ENCODE results near the gene MAML1. TPM values are rescaled to one million over a fixed set of nuclear protein-coding genes. Genes with fewer than 3 reads are reported as not detected.

MAML1 gene
- total RNA-seq, 1 donor from 2014 or later: 27.8 TPM

- peaks cover 37% of the 10 kb centered on the region for H3K4me1 ChIP-seq
- DNase-seq: peak; percentile 70
- no peaks in the 10 kb centered on the region for H3K27me3 ChIP-seq (ENCODE audit: low read depth)
- intact Hi-C loops (cut with DNase I): no loop called here
- H3K4me3 ChIP-seq: no peak overlapping the region
- peak; percentile 77 to 82 for ATAC-seq
- no peaks in the 10 kb centered on the region for H3K9me3 ChIP-seq
- no peak for TF ChIP-seq CTCF (IDR thresholded peaks at IDR 0.05)
- peaks cover 13% of the 10 kb centered on the region for H3K36me3 ChIP-seq
- no peak overlapping the region for H3K27ac ChIP-seq
Measured at GRCh38 chr5:179753971-179754370, 21.3 kb downstream of the MAML1 start.

- no peaks in the 10 kb centered on the region for H3K27me3 ChIP-seq (ENCODE audit: low read depth)
- intact Hi-C loops (cut with DNase I): no loop called here
- peaks cover 3% of the 10 kb centered on the region for H3K36me3 ChIP-seq
- H3K27ac ChIP-seq: no peak overlapping the region
- peaks cover 47% of the 10 kb centered on the region for H3K4me1 ChIP-seq
- H3K4me3 ChIP-seq: no peak overlapping the region
- no peaks in the 10 kb centered on the region for H3K9me3 ChIP-seq
- ATAC-seq (no peak), DNase-seq (no peak)
- TF ChIP-seq CTCF (IDR thresholded peaks at IDR 0.05): no peak
Measured at GRCh38 chr5:179755022-179755421, 22.4 kb downstream of the MAML1 start.

GRCh38 chr5:179758955-179759354 is 26.3 kb downstream of the MAML1 start:
- Histone ChIP-seq H3K27me3 (ENCODE audit: low read depth) (no peaks in the 10 kb centered on the region), H3K36me3 (no peaks in the 10 kb centered on the region), H3K4me1 (peaks cover 79% of the 10 kb centered on the region), H3K9me3 (no peaks in the 10 kb centered on the region), H3K27ac (no peak overlapping the region), H3K4me3 (no peak overlapping the region)
- ATAC-seq: no peak
- DNase-seq: peak; percentile 22
- intact Hi-C loops (cut with DNase I): no loop called here
- no peak for TF ChIP-seq CTCF (IDR thresholded peaks at IDR 0.05)

GRCh38 chr5:179759581-179760551 is 27.2 kb downstream of the MAML1 start:
- no peaks in the 10 kb centered on the region for H3K9me3 ChIP-seq
- ATAC-seq (no peak), DNase-seq (peak; percentile 38)
- no peaks in the 10 kb centered on the region for H3K36me3 ChIP-seq
- H3K27ac ChIP-seq: peak overlapping the region; percentile 6
- no peaks in the 10 kb centered on the region for H3K27me3 ChIP-seq (ENCODE audit: low read depth)
- H3K4me1 ChIP-seq: peaks cover 79% of the 10 kb centered on the region
- intact Hi-C loops (cut with DNase I): no loop called here
- no peak for TF ChIP-seq CTCF (IDR thresholded peaks at IDR 0.05)
- H3K4me3 ChIP-seq: no peak overlapping the region

- ATAC-seq (peak; percentile 23 to 26), DNase-seq (no peak)
- TF ChIP-seq CTCF (IDR thresholded peaks at IDR 0.05): no peak
- H3K27me3 ChIP-seq (ENCODE audit: low read depth): no peaks in the 10 kb centered on the region
- H3K4me1 ChIP-seq: peaks cover 91% of the 10 kb centered on the region
- intact Hi-C loops (cut with DNase I): no loop called here
- peaks cover 21% of the 10 kb centered on the region for H3K36me3 ChIP-seq
- H3K4me3 ChIP-seq: no peak overlapping the region
- H3K27ac ChIP-seq: no peak overlapping the region
- no peaks in the 10 kb centered on the region for H3K9me3 ChIP-seq
Measured at GRCh38 chr5:179762079-179762780, 29.6 kb downstream of the MAML1 start.

Data from lower lobe of right lung (tissue), 2 donors.